Measurements from ENCODE around the gene EPHB6.

EPHB6 gene

DNA sequence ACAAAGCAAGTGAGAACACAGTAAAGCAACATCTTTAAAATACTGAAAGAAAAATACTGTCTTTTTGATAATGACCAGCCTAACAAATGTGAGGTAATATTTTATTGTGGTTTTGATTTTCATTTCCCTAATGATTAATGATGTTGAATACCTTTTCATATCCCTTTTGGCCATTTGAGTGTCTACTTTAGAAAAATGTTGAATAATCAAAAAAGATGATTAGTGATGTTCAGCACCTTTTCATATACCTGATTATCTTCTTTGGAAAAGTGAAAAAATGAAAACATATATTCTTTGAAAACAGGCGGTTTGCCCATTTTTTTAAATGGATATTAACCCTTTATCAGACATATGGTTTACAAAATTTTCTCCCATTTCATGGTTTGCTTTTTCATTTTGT, 32.2 kb upstream of the EPHB6 start:
- CTCF ChIA-PET: interaction anchor here (0.6 to 1.4 kb wide), 2 partner anchors 12 to 557 kb away, joined by 3 to 4 read pairs; no protein-coding TSS in a partner anchor
- no peak for TF ChIP-seq ZNF76 (tag by site-specific recombination; IDR thresholded peaks at IDR 0.05; ENCODE audit: borderline replicate concordance, low read depth)
- TF ChIP-seq ZNF660 (tag by site-specific recombination; IDR thresholded peaks at IDR 0.05): no peak
- TF ChIP-seq ZNF416 (tag by site-specific recombination; IDR thresholded peaks at IDR 0.05): no peak
- TF ChIP-seq ZNF433 (tag by site-specific recombination; IDR thresholded peaks at IDR 0.05; ENCODE audit: low read depth): no peak

DNA sequence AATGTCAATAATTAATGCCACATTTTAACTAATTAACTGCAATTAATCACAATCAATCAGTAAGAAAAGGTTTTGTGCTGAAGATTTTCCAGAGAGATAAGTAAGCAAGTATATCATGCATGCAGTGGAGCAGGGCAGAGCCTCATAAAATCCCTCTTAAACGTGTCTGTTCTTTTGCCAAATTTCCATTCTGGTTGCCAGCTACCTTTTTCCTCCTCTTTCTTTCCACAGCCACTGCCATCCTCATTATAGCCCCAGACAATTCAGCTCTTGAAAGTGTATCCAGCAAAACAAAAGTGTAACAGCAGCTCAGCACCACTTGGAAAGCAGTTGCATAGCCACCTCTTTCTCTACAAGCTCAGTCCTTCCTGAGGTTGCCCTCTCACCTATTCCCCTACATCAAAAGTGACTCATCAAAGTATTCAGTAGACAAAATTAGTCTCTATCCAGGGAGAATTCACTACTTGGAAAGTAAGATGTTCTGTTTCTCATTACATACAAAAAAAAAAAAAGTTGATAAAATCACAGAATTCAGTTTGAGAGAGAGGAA, 26.9 kb upstream of the EPHB6 start:
- POLR2A ChIA-PET: no interaction called here

More for the DNA sequence above, 32.2 kb upstream of the EPHB6 start:
- no peaks in the 10 kb centered on the region for H3K36me3 ChIP-seq (ENCODE audit: control insufficient read depth in 2 of 2, insufficient read depth in 1 of 2, low read length in 2 of 2)
- H3K9me3 ChIP-seq (ENCODE audit: control insufficient read depth, insufficient read depth, low read depth, low read length): no peaks in the 10 kb centered on the region
- no peaks in the 10 kb centered on the region for H3K4me1 ChIP-seq (ENCODE audit: control insufficient read depth, insufficient read depth, low read length)
- POLR2A ChIA-PET: no interaction called here
- H3K27ac ChIP-seq (ENCODE audit: extremely low read depth, low read depth, low read length): no peak overlapping the region
- no peak overlapping the region for H3K4me3 ChIP-seq (ENCODE audit: low read depth, low read length)

DNA sequence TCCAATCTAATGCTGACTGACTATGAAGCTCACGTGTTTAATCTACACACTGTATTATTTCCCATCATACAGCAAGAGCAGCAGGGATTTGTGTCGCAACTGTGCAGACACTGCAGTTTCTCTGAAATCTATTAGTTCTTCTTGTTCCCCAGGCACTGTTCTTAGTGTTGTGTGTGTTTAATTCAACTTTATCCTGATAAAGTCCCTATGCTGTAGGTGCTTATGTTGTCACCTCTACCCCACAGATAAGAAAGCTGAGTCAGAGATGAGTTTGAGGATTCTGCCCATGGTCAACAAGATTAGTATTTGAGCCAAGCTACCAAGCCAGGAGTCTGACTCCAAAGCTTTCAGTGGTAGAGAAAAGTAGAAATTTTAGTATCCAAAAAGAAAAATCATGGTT, 22.5 kb upstream of the EPHB6 start:
- TF ChIP-seq ZIC2 (tag by site-specific recombination; IDR thresholded peaks at IDR 0.05) (no peak), ZNF518A (tag by site-specific recombination; conservative IDR thresholded peaks at IDR 0.05; ENCODE audit: low read depth) (no peak), ZNF791 (tag by site-specific recombination; IDR thresholded peaks at IDR 0.05) (no peak), ZNF366 (tag by site-specific recombination; conservative IDR thresholded peaks at IDR 0.05) (no peak), ZNF544 (tag by site-specific recombination; IDR thresholded peaks at IDR 0.05) (no peak), ZNF610 (tag by site-specific recombination; IDR thresholded peaks at IDR 0.05; ENCODE audit: borderline replicate concordance) (no peak), ZNF23 (tag by site-specific recombination; IDR thresholded peaks at IDR 0.05; ENCODE audit: borderline replicate concordance) (no peak), ZNF341 (tag by site-specific recombination; IDR thresholded peaks at IDR 0.05; ENCODE audit: low read depth) (no peak), ZNF701 (tag by site-specific recombination; IDR thresholded peaks at IDR 0.05) (no peak), ELK4 (IDR thresholded peaks at IDR 0.05; ENCODE audit: borderline replicate concordance, low read depth, low read length) (no peak), TCF7L2 (IDR thresholded peaks at IDR 0.05; ENCODE audit: borderline replicate concordance, low read depth, low read length) (no peak), YY2 (tag by site-specific recombination; IDR thresholded peaks at IDR 0.05) (no peak), ZFP69B (tag by site-specific recombination; IDR thresholded peaks at IDR 0.05) (no peak), ZNF223 (tag by site-specific recombination; IDR thresholded peaks at IDR 0.05) (no peak), ZNF510 (tag by site-specific recombination; IDR thresholded peaks at IDR 0.05; ENCODE audit: insufficient replicate concordance) (no peak)
- Histone ChIP-seq H3K4me3 (ENCODE audit: low read depth, low read length) (no peak overlapping the region), H3K9me3 (ENCODE audit: control insufficient read depth, insufficient read depth, low read depth, low read length) (no peaks in the 10 kb centered on the region), H3K4me1 (ENCODE audit: control insufficient read depth, insufficient read depth, low read length) (no peaks in the 10 kb centered on the region), H3K36me3 (ENCODE audit: control insufficient read depth in 2 of 2, insufficient read depth in 1 of 2, low read length in 2 of 2) (no peaks in the 10 kb centered on the region), H3K27ac (ENCODE audit: extremely low read depth, low read depth, low read length) (no peak overlapping the region)
- ChIA-PET POLR2A (no interaction called here), CTCF (interaction anchor here (1.0 to 1.4 kb wide), 3 partner anchors 14 to 228 kb away, joined by 4 to 7 read pairs (median 5); no protein-coding TSS in a partner anchor)

More for the DNA sequence above, 26.9 kb upstream of the EPHB6 start:
- no peaks in the 10 kb centered on the region for H3K4me1 ChIP-seq (ENCODE audit: control insufficient read depth, insufficient read depth, low read length)
- no peak overlapping the region for H3K4me3 ChIP-seq (ENCODE audit: low read depth, low read length)
- CTCF ChIA-PET: no interaction called here
- no peaks in the 10 kb centered on the region for H3K36me3 ChIP-seq (ENCODE audit: control insufficient read depth in 2 of 2, insufficient read depth in 1 of 2, low read length in 2 of 2)
- no peak for TF ChIP-seq ZBTB1 (tag by site-specific recombination; IDR thresholded peaks at IDR 0.05)
- TF ChIP-seq SP2 (tag by site-specific recombination; IDR thresholded peaks at IDR 0.05): no peak
- TF ChIP-seq, protein P1, sequence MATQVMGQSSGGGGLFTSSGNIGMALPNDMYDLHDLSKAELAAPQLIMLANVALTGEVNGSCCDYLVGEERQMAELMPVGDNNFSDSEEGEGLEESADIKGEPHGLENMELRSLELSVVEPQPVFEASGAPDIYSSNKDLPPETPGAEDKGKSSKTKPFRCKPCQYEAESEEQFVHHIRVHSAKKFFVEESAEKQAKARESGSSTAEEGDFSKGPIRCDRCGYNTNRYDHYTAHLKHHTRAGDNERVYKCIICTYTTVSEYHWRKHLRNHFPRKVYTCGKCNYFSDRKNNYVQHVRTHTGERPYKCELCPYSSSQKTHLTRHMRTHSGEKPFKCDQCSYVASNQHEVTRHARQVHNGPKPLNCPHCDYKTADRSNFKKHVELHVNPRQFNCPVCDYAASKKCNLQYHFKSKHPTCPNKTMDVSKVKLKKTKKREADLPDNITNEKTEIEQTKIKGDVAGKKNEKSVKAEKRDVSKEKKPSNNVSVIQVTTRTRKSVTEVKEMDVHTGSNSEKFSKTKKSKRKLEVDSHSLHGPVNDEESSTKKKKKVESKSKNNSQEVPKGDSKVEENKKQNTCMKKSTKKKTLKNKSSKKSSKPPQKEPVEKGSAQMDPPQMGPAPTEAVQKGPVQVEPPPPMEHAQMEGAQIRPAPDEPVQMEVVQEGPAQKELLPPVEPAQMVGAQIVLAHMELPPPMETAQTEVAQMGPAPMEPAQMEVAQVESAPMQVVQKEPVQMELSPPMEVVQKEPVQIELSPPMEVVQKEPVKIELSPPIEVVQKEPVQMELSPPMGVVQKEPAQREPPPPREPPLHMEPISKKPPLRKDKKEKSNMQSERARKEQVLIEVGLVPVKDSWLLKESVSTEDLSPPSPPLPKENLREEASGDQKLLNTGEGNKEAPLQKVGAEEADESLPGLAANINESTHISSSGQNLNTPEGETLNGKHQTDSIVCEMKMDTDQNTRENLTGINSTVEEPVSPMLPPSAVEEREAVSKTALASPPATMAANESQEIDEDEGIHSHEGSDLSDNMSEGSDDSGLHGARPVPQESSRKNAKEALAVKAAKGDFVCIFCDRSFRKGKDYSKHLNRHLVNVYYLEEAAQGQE (tag by site-specific recombination; IDR thresholded peaks at IDR 0.05): no peak
- no peak for TF ChIP-seq ZNF248 (tag by site-specific recombination; IDR thresholded peaks at IDR 0.05)
- no peak for TF ChIP-seq KLF10 (tag by site-specific recombination; IDR thresholded peaks at IDR 0.05)
- no peak for TF ChIP-seq ZNF623 (tag by site-specific recombination; IDR thresholded peaks at IDR 0.05)
- H3K27ac ChIP-seq (ENCODE audit: extremely low read depth, low read depth, low read length): no peak overlapping the region
- no peaks in the 10 kb centered on the region for H3K9me3 ChIP-seq (ENCODE audit: control insufficient read depth, insufficient read depth, low read depth, low read length)
